ENCODE data around the gene ABCB11.

Gene ABCB11

DNA sequence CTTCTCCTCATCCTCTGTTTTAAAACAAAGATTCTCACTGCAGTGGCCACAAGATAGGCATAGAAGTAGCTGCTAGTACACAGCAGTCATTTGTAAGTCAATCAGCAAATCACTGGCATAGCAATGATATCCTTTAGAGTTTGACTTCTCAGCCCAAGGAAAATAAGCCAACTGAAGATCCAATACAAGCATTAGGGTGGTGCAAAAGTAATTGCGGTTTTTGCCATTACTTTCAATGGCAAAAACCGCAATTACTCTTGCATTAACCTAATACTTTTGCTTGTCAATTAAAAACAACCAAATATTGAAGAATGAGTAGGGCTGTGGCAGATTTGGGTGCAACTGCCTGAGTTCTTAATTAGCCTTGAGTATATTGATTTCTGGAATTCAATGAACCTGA, 127.2 kb downstream of the ABCB11 start:
- no peak for TF ChIP-seq CTCF (IDR thresholded peaks at IDR 0.05; ENCODE audit: low read depth, low read length, missing control alignments)
- no peak overlapping the region for H3K4me3 ChIP-seq (replicated peaks; ENCODE audit: low read depth, low read length)
- DNase-seq (ENCODE audit: extremely low read depth, low read depth), result no peak

DNA sequence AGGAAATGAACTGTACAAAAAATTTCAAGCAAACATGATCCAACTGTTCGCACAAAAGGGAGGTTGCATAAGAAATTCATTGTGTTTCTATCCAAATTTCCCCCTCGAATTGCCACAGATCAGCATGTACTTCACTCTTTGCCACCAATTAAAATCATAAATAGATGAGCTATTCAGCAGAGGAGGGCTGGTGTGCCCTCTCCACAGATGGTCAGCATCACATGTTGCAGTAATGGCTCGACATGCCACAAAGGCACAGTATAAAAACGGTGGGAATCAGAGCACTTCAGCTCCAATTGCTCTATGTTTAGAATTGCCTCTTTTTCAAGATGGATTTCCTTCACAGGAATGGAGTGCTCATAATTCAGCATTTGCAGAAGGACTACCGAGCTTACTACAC, 130.1 kb downstream of the ABCB11 start, which contains the start of gene G6PC2:
G6PC2 (plus strand) TSS at position 289 of the 400 bp plus-strand sequence; CDS start at position 330, 41 bp downstream.
- no peak for DNase-seq (ENCODE audit: extremely low read depth, low read depth)
- H3K4me3 ChIP-seq (replicated peaks; ENCODE audit: low read depth, low read length), result no peak within 1 kb of the TSS
- no peak for TF ChIP-seq CTCF (IDR thresholded peaks at IDR 0.05; ENCODE audit: low read depth, low read length, missing control alignments)

- H3K4me3 ChIP-seq (replicated peaks; ENCODE audit: low read depth, low read length), result no peak overlapping the region
- no peak for TF ChIP-seq CTCF (IDR thresholded peaks at IDR 0.05; ENCODE audit: low read depth, low read length, missing control alignments)
- DNase-seq (ENCODE audit: extremely low read depth, low read depth), result no peak
Measured at GRCh38 chr2:168897449-168897848, 133.7 kb downstream of the ABCB11 start.

- no peak for TF ChIP-seq CTCF (IDR thresholded peaks at IDR 0.05; ENCODE audit: low read depth, low read length, missing control alignments)
- H3K4me3 ChIP-seq (replicated peaks; ENCODE audit: low read depth, low read length), result no peak overlapping the region
- no peak for DNase-seq (ENCODE audit: extremely low read depth, low read depth)
Measured at GRCh38 chr2:168896783-168897182, 134.3 kb downstream of the ABCB11 start.

DNA sequence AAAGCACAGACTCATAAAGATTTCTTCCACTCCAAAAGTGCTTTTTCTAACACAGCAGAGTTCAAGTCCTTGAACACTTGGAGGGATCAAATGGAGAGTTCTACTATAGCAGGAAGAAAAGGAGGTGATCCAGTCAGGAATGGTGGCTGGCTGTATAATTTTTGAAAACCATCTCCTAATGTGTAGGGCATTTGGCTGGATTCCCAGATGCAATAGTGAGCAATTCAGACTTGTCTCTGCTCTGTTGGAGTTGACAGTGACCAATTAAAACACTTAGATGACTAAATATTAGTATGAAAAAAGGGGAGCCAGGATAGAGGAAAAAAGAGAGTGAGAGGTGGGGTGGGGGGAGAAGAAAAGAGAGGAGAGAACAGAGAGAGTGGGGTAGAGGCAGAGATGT, 135.4 kb downstream of the ABCB11 start:
- no peak for TF ChIP-seq CTCF (IDR thresholded peaks at IDR 0.05; ENCODE audit: low read depth, low read length, missing control alignments)
- no peak overlapping the region for H3K4me3 ChIP-seq (replicated peaks; ENCODE audit: low read depth, low read length)
- DNase-seq (ENCODE audit: extremely low read depth, low read depth), result no peak

- no peak for DNase-seq (ENCODE audit: extremely low read depth, low read depth)
- TF ChIP-seq CTCF (IDR thresholded peaks at IDR 0.05; ENCODE audit: low read depth, low read length, missing control alignments), result no peak
- H3K4me3 ChIP-seq (replicated peaks; ENCODE audit: low read depth, low read length), result no peak overlapping the region
Measured at GRCh38 chr2:168894720-168895119, 136.4 kb downstream of the ABCB11 start.

DNA sequence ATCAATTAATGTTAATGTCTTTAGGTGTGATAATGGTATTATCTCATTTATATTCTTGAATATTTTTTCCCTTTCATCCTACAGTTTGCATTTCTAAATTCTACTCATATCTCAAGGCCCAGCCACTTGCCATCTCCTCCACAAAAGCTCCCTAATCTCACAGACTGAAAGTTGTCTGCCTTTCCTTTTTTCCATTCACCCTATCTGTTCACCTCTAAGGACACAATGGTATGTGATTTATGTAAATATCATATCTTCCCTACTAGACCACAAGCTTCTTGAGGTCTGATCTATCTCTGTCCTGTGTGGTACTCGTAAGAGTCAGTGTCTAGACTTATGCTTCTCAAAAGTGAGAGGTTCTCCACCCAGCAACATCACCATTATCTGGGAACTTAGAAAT, 137.0 kb downstream of the ABCB11 start:
- no peak overlapping the region for H3K4me3 ChIP-seq (replicated peaks; ENCODE audit: low read depth, low read length)
- TF ChIP-seq CTCF (IDR thresholded peaks at IDR 0.05; ENCODE audit: low read depth, low read length, missing control alignments), result no peak
- no peak for DNase-seq (ENCODE audit: extremely low read depth, low read depth)

All from HFF-Myc (cell line).